Measurements from ENCODE around the gene LSS. TPM values are rescaled to one million over a fixed set of nuclear protein-coding genes. Genes with fewer than 3 reads are reported as not detected.

Gene LSS
- total RNA-seq, 1 experiment from 2014 or later, result 101 TPM

DNA sequence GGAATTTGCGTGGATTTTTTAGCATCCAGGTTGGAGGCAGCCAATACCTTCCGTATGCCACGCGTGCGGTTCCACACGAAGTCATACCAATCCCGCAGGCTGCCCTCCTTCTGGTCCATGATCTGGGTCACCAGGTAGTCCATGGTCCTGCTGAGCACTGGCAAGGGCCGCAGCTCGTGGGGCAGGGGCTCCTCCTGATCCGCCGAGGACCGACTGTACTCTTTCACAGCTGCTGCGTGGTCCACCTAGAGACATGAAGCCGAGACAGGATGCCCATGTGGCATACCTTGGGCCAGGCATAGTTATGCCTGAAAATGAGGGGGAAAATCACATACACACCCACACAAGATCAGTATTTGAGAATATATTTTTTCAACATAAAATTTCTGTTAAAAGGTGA lies 44.8 kb upstream of the LSS start (continued):
- no peak for TF ChIP-seq NR2C2 (CRISPR knock-in tag; IDR thresholded peaks at IDR 0.05)
- no peak for TF ChIP-seq ZNF232 (CRISPR knock-in tag; IDR thresholded peaks at IDR 0.05)
- TF ChIP-seq HMGA2 (CRISPR knock-in tag; IDR thresholded peaks at IDR 0.05), result no peak
- TF ChIP-seq NFE2L1 (CRISPR knock-in tag; IDR thresholded peaks at IDR 0.05), result no peak

DNA sequence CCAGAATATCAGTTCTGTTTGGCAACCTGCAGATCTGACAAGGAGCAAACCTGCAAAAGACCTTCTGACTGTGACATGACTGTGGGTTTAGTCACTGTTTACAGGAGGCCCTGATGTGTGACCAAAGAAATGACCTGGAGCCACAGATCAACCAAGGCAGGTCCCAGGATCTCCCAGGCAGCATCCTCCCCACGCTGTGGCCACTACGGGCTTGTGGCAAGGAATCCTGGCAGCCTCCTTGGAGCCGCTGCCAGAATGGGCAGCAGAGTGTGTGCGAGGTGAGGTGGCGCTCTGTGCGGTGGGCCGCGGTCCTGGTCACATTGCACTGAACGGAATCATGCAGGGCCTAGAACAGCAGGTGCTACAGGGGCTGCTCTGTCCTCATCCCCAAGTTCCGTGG lies 40.9 kb upstream of the LSS start:
- Mint-ChIP-seq H3K36me3 (peaks cover 69% of the 10 kb centered on the region), H3K4me3 (no peak overlapping the region), H3K9me3 (no peaks in the 10 kb centered on the region), H3K4me1 (no peaks in the 10 kb centered on the region), H3K27me3 (ENCODE audit: low read depth) (no peaks in the 10 kb centered on the region), H3K27ac (no peak overlapping the region)
- TF ChIP-seq, protein P1, sequence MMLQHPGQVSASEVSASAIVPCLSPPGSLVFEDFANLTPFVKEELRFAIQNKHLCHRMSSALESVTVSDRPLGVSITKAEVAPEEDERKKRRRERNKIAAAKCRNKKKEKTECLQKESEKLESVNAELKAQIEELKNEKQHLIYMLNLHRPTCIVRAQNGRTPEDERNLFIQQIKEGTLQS (CRISPR knock-in tag; conservative IDR thresholded peaks at IDR 0.05), result no peak
- TF ChIP-seq ELF4 (CRISPR knock-in tag; IDR thresholded peaks at IDR 0.05; ENCODE audit: low read depth), result no peak
- TF ChIP-seq, protein P2, sequence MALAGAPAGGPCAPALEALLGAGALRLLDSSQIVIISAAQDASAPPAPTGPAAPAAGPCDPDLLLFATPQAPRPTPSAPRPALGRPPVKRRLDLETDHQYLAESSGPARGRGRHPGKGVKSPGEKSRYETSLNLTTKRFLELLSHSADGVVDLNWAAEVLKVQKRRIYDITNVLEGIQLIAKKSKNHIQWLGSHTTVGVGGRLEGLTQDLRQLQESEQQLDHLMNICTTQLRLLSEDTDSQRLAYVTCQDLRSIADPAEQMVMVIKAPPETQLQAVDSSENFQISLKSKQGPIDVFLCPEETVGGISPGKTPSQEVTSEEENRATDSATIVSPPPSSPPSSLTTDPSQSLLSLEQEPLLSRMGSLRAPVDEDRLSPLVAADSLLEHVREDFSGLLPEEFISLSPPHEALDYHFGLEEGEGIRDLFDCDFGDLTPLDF (CRISPR knock-in tag; IDR thresholded peaks at IDR 0.05), result no peak
- no peak for TF ChIP-seq OVOL2 (CRISPR knock-in tag; IDR thresholded peaks at IDR 0.05; ENCODE audit: borderline replicate concordance)
- no peak for TF ChIP-seq EMX1 (CRISPR knock-in tag; IDR thresholded peaks at IDR 0.05)
- TF ChIP-seq ZNF281 (CRISPR knock-in tag; IDR thresholded peaks at IDR 0.05), result no peak
- TF ChIP-seq IRF2 (CRISPR knock-in tag; IDR thresholded peaks at IDR 0.05; ENCODE audit: borderline replicate concordance, low read depth), result no peak
- no peak for TF ChIP-seq SMAD4 (CRISPR knock-in tag; IDR thresholded peaks at IDR 0.05)
- TF ChIP-seq ZNF138 (CRISPR knock-in tag; conservative IDR thresholded peaks at IDR 0.05), result no peak
- no peak for TF ChIP-seq GABPB1 (CRISPR knock-in tag; IDR thresholded peaks at IDR 0.05)
- ChIA-PET POLR2A (no interaction called here), CTCF (no interaction called here)
- DNase-seq (ENCODE audit: low spot score) (no peak), ATAC-seq (no peak)

GRCh38 chr21:46268371-46268770 lies 39.8 kb upstream of the LSS start:
- no peak overlapping the region for H3K4me3 Mint-ChIP-seq
- DNase-seq (ENCODE audit: low spot score), result no peak
- no peak for ATAC-seq
- peaks cover 63% of the 10 kb centered on the region for H3K36me3 Mint-ChIP-seq
- H3K27me3 Mint-ChIP-seq (ENCODE audit: low read depth), result no peaks in the 10 kb centered on the region
- no peaks in the 10 kb centered on the region for H3K4me1 Mint-ChIP-seq
- no peak overlapping the region for H3K27ac Mint-ChIP-seq
- POLR2A ChIA-PET, result no interaction called here
- no peaks in the 10 kb centered on the region for H3K9me3 Mint-ChIP-seq
- CTCF ChIA-PET, result no interaction called here
- TF ChIP-seq, protein P3, sequence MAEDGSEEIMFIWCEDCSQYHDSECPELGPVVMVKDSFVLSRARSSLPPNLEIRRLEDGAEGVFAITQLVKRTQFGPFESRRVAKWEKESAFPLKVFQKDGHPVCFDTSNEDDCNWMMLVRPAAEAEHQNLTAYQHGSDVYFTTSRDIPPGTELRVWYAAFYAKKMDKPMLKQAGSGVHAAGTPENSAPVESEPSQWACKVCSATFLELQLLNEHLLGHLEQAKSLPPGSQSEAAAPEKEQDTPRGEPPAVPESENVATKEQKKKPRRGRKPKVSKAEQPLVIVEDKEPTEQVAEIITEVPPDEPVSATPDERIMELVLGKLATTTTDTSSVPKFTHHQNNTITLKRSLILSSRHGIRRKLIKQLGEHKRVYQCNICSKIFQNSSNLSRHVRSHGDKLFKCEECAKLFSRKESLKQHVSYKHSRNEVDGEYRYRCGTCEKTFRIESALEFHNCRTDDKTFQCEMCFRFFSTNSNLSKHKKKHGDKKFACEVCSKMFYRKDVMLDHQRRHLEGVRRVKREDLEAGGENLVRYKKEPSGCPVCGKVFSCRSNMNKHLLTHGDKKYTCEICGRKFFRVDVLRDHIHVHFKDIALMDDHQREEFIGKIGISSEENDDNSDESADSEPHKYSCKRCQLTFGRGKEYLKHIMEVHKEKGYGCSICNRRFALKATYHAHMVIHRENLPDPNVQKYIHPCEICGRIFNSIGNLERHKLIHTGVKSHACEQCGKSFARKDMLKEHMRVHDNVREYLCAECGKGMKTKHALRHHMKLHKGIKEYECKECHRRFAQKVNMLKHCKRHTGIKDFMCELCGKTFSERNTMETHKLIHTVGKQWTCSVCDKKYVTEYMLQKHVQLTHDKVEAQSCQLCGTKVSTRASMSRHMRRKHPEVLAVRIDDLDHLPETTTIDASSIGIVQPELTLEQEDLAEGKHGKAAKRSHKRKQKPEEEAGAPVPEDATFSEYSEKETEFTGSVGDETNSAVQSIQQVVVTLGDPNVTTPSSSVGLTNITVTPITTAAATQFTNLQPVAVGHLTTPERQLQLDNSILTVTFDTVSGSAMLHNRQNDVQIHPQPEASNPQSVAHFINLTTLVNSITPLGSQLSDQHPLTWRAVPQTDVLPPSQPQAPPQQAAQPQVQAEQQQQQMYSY (CRISPR knock-in tag; IDR thresholded peaks at IDR 0.05), result no peak
- TF ChIP-seq ZSCAN18 (CRISPR knock-in tag; IDR thresholded peaks at IDR 0.05) (no peak), HMGA2 (CRISPR knock-in tag; IDR thresholded peaks at IDR 0.05) (no peak), ZNF121 (CRISPR knock-in tag; IDR thresholded peaks at IDR 0.05) (no peak), CREB1 (CRISPR knock-in tag; IDR thresholded peaks at IDR 0.05) (no peak), OVOL2 (CRISPR knock-in tag; IDR thresholded peaks at IDR 0.05; ENCODE audit: borderline replicate concordance) (no peak), NFATC4 (CRISPR knock-in tag; IDR thresholded peaks at IDR 0.05) (no peak)
- TF ChIP-seq, protein P4, sequence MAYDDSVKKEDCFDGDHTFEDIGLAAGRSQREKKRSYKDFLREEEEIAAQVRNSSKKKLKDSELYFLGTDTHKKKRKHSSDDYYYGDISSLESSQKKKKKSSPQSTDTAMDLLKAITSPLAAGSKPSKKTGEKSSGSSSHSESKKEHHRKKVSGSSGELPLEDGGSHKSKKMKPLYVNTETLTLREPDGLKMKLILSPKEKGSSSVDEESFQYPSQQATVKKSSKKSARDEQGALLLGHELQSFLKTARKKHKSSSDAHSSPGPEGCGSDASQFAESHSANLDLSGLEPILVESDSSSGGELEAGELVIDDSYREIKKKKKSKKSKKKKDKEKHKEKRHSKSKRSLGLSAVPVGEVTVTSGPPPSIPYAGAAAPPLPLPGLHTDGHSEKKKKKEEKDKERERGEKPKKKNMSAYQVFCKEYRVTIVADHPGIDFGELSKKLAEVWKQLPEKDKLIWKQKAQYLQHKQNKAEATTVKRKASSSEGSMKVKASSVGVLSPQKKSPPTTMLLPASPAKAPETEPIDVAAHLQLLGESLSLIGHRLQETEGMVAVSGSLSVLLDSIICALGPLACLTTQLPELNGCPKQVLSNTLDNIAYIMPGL (CRISPR knock-in tag; IDR thresholded peaks at IDR 0.05), result no peak
- TF ChIP-seq, protein P5, sequence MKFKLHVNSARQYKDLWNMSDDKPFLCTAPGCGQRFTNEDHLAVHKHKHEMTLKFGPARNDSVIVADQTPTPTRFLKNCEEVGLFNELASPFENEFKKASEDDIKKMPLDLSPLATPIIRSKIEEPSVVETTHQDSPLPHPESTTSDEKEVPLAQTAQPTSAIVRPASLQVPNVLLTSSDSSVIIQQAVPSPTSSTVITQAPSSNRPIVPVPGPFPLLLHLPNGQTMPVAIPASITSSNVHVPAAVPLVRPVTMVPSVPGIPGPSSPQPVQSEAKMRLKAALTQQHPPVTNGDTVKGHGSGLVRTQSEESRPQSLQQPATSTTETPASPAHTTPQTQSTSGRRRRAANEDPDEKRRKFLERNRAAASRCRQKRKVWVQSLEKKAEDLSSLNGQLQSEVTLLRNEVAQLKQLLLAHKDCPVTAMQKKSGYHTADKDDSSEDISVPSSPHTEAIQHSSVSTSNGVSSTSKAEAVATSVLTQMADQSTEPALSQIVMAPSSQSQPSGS (CRISPR knock-in tag; IDR thresholded peaks at IDR 0.05; ENCODE audit: borderline replicate concordance, low read depth), result no peak

Measured in WTC11 (cell line).